HepG2 (cell line): ENCODE measurements around the gene HHEX. TPM values are rescaled to one million over a fixed set of nuclear protein-coding genes. Genes with fewer than 3 reads are reported as not detected.

Source experiments
- ATAC-seq: fragments of 200-7000 bp; cut with Tn5 transposase; 3 replicates; pipeline ENCODE4 v1.9.1; 2020; ENCODE audit warnings: mild to moderate bottlenecking, moderate library complexity
- BruUV-seq: library from RNA; stranded (reverse); fragments of 400-500 nt; replicated peaks from 2 replicates; lab custom pipeline; 2021; lab: Mats Ljungman, UMichigan
- CTCF ChIA-PET: fragments of 300-600 bp; formaldehyde crosslinking; extraction: SDS; loops from one replicate; lab custom pipeline; 2021; ENCODE audit warnings: low total read pairs, inconsistent platforms, low intra/inter-chr PET ratio; lab: Yijun Ruan, JAX
- POLR2A ChIA-PET: fragments of 350-600 bp; sonication (Branson Sonifier 250); formaldehyde crosslinking; loops from one replicate; lab custom pipeline; 2020; ENCODE audit warnings: antibody characterized with exemption, inconsistent platforms; lab: Yijun Ruan, JAX
- DNase-seq: peaks from one replicate; pipeline ENCODE4 v3.0.0-alpha.2; 2015; ENCODE audit warnings: low spot score
- FAIRE-seq: peaks from 3 replicates; lab custom pipeline; 2011; peaks lifted over from hg19 to GRCh38; lab: Jason Lieb, UNC
- H2AFZ ChIP-seq: one replicate; pipeline ENCODE4 v1.6.1; 2011; ENCODE audit warnings: low read length, inconsistent platforms
- H3K27ac ChIP-seq: fragments of 300-600 bp; 3 replicates; pipeline ENCODE4 v1.8.0; 2011; ENCODE audit warnings: mixed run types, mild to moderate bottlenecking, mixed read lengths, low read length, inconsistent platforms; ENCODE audit not compliant: insufficient read depth; ENCODE audit errors: extremely low read length
- H3K27me3 ChIP-seq, 2 experiments: fragments of 200-600 bp in 1 of 2; 2 replicates in 1 of 2; 3 replicates in 1 of 2; pipeline versions ENCODE4 v1.6.0 to v1.8.0; 2011; ENCODE audit warnings: low read length in 2 of 2, mild to moderate bottlenecking in 2 of 2, moderate library complexity in 2 of 2, inconsistent platforms in 1 of 2; ENCODE audit not compliant: insufficient read depth in 2 of 2, control insufficient read depth in 1 of 2
- H3K36me3 ChIP-seq, 2 experiments: fragments of 200-600 bp in 1 of 2; replicated peaks in 1 of 2; 2 replicates in 1 of 2; 3 replicates in 1 of 2; pipeline versions ENCODE4 v1.5.1 to v1.8.0; 2011; ENCODE audit warnings: low read length in 2 of 2, inconsistent platforms in 1 of 2; ENCODE audit not compliant: insufficient read depth in 2 of 2, control insufficient read depth in 1 of 2
- H3K4me1 ChIP-seq: 2 replicates; pipeline ENCODE4 v1.5.1; 2012; ENCODE audit warnings: low read length, inconsistent platforms; ENCODE audit not compliant: insufficient read depth
- H3K4me2 ChIP-seq: 2 replicates; pipeline ENCODE4 v1.6.0; 2011; ENCODE audit warnings: low read depth, low read length, inconsistent platforms
- H3K4me3 ChIP-seq, 3 experiments: fragments of 200-600 bp in 1 of 3; sonication (generic), shearing (Covaris generic) in 1 of 3; replicated peaks in 1 of 3; 2 replicates each; pipeline ENCODE4 v1.5.1; 2011 to 2016; ENCODE audit warnings: low read length in 3 of 3, inconsistent platforms in 2 of 3, low read depth in 2 of 3, mild to moderate bottlenecking in 2 of 3, control low read depth in 1 of 3, mixed read lengths in 1 of 3; ENCODE audit not compliant: insufficient read depth in 1 of 3
- H3K79me2 ChIP-seq: one replicate; pipeline ENCODE4 v1.6.1; 2011; ENCODE audit warnings: low read length, inconsistent platforms; ENCODE audit not compliant: insufficient read depth
- H3K9ac ChIP-seq: 2 replicates; pipeline ENCODE4 v1.6.0; 2011; ENCODE audit warnings: mild to moderate bottlenecking, low read depth, low read length, inconsistent platforms; ENCODE audit not compliant: insufficient read depth
- H3K9me3 ChIP-seq: 2 replicates; pipeline ENCODE4 v1.5.1; 2012; ENCODE audit warnings: mild to moderate bottlenecking, low read length
- H4K20me1 ChIP-seq: 2 replicates; pipeline ENCODE4 v1.6.0; 2011; ENCODE audit warnings: inconsistent platforms, mild to moderate bottlenecking, low read length, moderate library complexity; ENCODE audit not compliant: insufficient read depth
- ATF1 ChIP-seq: IDR thresholded peaks from 2 replicates; pipeline ENCODE4 v1.6.1; 2016; ENCODE audit warnings: mild to moderate bottlenecking, control low read depth
- CREM ChIP-seq, 2 experiments: sonication (generic) in 1 of 2; formaldehyde crosslinking in 1 of 2; IDR thresholded peaks; 2 replicates each; pipeline versions ENCODE4 v1.4.0 to v1.6.1; 2016 to 2020; ENCODE audit warnings: antibody characterized with exemption in 1 of 2, mild to moderate bottlenecking in 1 of 2, missing genetic modification reagents in 1 of 2
- FOXA3 ChIP-seq: IDR thresholded peaks from 2 replicates; pipeline ENCODE4 v1.6.1; 2016; ENCODE audit warnings: missing genetic modification reagents, missing compliant biosample characterization
- GLMP ChIP-seq: sonication (generic); formaldehyde crosslinking; IDR thresholded peaks from 2 replicates; pipeline ENCODE4 v1.9.0; 2021; ENCODE audit warnings: missing genetic modification reagents, mild to moderate bottlenecking, borderline replicate concordance
- MLX ChIP-seq: IDR thresholded peaks from 2 replicates; pipeline ENCODE4 v1.6.1; 2016
- THYN1 ChIP-seq: sonication (generic); formaldehyde crosslinking; IDR thresholded peaks from 2 replicates; pipeline ENCODE4 v1.8.1; 2023; ENCODE audit warnings: low read depth, mild to moderate bottlenecking, moderate library complexity, missing genetic modification reagents, borderline replicate concordance
- YEATS4 ChIP-seq: sonication (generic); formaldehyde crosslinking; IDR thresholded peaks from 2 replicates; pipeline ENCODE4 v1.4.0; 2020; ENCODE audit warnings: missing genetic modification reagents, borderline replicate concordance
- ZFP36 ChIP-seq: fragments of 150-350 bp; IDR thresholded peaks from 2 replicates; pipeline ENCODE4 v1.6.1; 2018; ENCODE audit warnings: borderline replicate concordance, low read length, low read depth; ENCODE audit not compliant: partially characterized antibody
- ZFYVE20 ChIP-seq: sonication (generic); formaldehyde crosslinking; IDR thresholded peaks from 2 replicates; pipeline ENCODE4 v1.8.0; 2023; ENCODE audit warnings: low read depth, mild to moderate bottlenecking, moderate library complexity, missing genetic modification reagents, borderline replicate concordance
- ZNF326 ChIP-seq: sonication (generic); formaldehyde crosslinking; IDR thresholded peaks from 2 replicates; pipeline ENCODE4 v1.4.0; 2020; ENCODE audit warnings: missing genetic modification reagents, borderline replicate concordance
- ZNF367 ChIP-seq: sonication (generic); formaldehyde crosslinking; IDR thresholded peaks from 2 replicates; pipeline ENCODE4 v1.4.0; 2020; ENCODE audit warnings: missing genetic modification reagents, borderline replicate concordance
- ZNF383 ChIP-seq: sonication (generic); formaldehyde crosslinking; IDR thresholded peaks from 2 replicates; pipeline ENCODE4 v1.4.0; 2020; ENCODE audit warnings: missing genetic modification reagents, mild to moderate bottlenecking, borderline replicate concordance
- ZNF770 ChIP-seq: sonication (generic); formaldehyde crosslinking; IDR thresholded peaks from 2 replicates; pipeline ENCODE4 v1.5.0; 2020; ENCODE audit warnings: mild to moderate bottlenecking, missing genetic modification reagents
- in situ Hi-C: cut with HindIII; loops from 2 replicates; pipeline ENCODE4 v1.10.0; 2017; ENCODE audit warnings: low pct_unique_long_range_greater_than_20kb; ENCODE audit not compliant: extremely low pct_ligation_motif_present
- intact Hi-C: fragments of 100-400 bp; cut with micrococcal nuclease; formaldehyde crosslinking; loops from one replicate; pipeline ENCODE4 v1.10.0; 2022; ENCODE audit not compliant: unreplicated experiment
- polyA plus RNA-seq, 8 experiments: library from polyadenylated mRNA; depleted of rRNA in 3 of 8; stranded (reverse) in 7 of 8; unstranded in 1 of 8; fragments of >200 nt; fragmentation: Illumina TruSeq in 4 of 8; extraction: Trizol in 4 of 8; gene quantifications; 2 replicates each; pipeline versions ENCODE4 v1.2.1 to v1.2.3, GENCODE V29; 2011 to 2016; ENCODE audit warnings: low read depth in 4 of 8, missing spikeins in 1 of 8, mixed read lengths in 1 of 8; ENCODE audit not compliant: insufficient read depth in 1 of 8
- total RNA-seq, 5 experiments: library from RNA; depleted of rRNA; stranded (reverse); fragments of >200 nt; fragmentation: Illumina TruSeq; extraction: Trizol; gene quantifications; 2 replicates each; pipeline ENCODE4 v1.2.3, GENCODE V29; 2016; ENCODE audit warnings: low read depth in 1 of 5
- TF ChIP-seq, protein P1 (sequence below), 2 experiments: sonication (generic) in 1 of 2; formaldehyde crosslinking in 1 of 2; IDR thresholded peaks; 2 replicates each; pipeline versions ENCODE4 v1.6.1 to v1.9.0; 2014 to 2022; ENCODE audit warnings: antibody characterized with exemption in 1 of 2, borderline replicate concordance in 1 of 2, inconsistent platforms in 1 of 2, low read depth in 1 of 2, missing genetic modification reagents in 1 of 2

The HHEX gene
- total and polyA plus RNA-seq, 2 of the 13 experiments (the other 11 are each of a cell fraction or from before 2014, with no cell fraction given): 44.5 to 48.7 TPM

- H3K36me3 ChIP-seq: no peaks in the 10 kb centered on the region
- CTCF ChIA-PET: no interaction called here
- FAIRE-seq (no peak), ATAC-seq (no peak)
- no peak for TF ChIP-seq YEATS4 (CRISPR knock-in tag)
- no peak for TF ChIP-seq ZNF383
- TF ChIP-seq ZNF326 (CRISPR knock-in tag): no peak
- TF ChIP-seq CREM (IDR thresholded peaks at IDR 0.05): no peak
- no peak for TF ChIP-seq CREM (CRISPR knock-in tag; IDR thresholded peaks at IDR 0.05)
- no peak for TF ChIP-seq ATF1 (CRISPR knock-in tag)
- no peak for TF ChIP-seq ZFP36
- TF ChIP-seq MLX (CRISPR knock-in tag): no peak
- no peak for TF ChIP-seq FOXA3 (CRISPR knock-in tag)
- TF ChIP-seq ZFYVE20: no peak
- TF ChIP-seq, protein P1, sequence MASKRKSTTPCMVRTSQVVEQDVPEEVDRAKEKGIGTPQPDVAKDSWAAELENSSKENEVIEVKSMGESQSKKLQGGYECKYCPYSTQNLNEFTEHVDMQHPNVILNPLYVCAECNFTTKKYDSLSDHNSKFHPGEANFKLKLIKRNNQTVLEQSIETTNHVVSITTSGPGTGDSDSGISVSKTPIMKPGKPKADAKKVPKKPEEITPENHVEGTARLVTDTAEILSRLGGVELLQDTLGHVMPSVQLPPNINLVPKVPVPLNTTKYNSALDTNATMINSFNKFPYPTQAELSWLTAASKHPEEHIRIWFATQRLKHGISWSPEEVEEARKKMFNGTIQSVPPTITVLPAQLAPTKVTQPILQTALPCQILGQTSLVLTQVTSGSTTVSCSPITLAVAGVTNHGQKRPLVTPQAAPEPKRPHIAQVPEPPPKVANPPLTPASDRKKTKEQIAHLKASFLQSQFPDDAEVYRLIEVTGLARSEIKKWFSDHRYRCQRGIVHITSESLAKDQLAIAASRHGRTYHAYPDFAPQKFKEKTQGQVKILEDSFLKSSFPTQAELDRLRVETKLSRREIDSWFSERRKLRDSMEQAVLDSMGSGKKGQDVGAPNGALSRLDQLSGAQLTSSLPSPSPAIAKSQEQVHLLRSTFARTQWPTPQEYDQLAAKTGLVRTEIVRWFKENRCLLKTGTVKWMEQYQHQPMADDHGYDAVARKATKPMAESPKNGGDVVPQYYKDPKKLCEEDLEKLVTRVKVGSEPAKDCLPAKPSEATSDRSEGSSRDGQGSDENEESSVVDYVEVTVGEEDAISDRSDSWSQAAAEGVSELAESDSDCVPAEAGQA (IDR thresholded peaks at IDR 0.05; ENCODE audit: low read depth): no peak
- TF ChIP-seq, protein P1 (CRISPR knock-in tag; IDR thresholded peaks at IDR 0.05; ENCODE audit: borderline replicate concordance): no peak
- no peak for TF ChIP-seq ZNF367
- TF ChIP-seq ZNF770 (CRISPR knock-in tag): no peak
- no peak for TF ChIP-seq GLMP (CRISPR knock-in tag)
- TF ChIP-seq THYN1 (CRISPR knock-in tag): no peak
- TF ChIP-seq, all 625 proteins: peak for 0
- Histone ChIP-seq H3K4me1 (no peaks in the 10 kb centered on the region), H2AFZ (no peak overlapping the region), H3K9me3 (no peaks in the 10 kb centered on the region), H3K4me3 (no peak overlapping the region), H4K20me1 (no peaks in the 10 kb centered on the region), H3K27me3 (peaks cover 0 to 4% of the 10 kb centered on the region in 2 experiments; a peak in 2 of 5 replicates), H3K4me2 (no peak overlapping the region), H3K27ac (no peak overlapping the region), H3K79me2 (no peaks in the 10 kb centered on the region), H3K9ac (no peak overlapping the region)
- BruUV-seq: no TSS peak
- intact Hi-C loops: no loop called here
- POLR2A ChIA-PET: no interaction called here
- DNase-seq: no peak
- in situ Hi-C loops: no loop called here
These were observed 44.5 kb downstream of the HHEX start for GRCh38 chr10:92734301-92734700.
